NCI-H2171 treated with DMSO at 0.1 percent for 48 hours (cell line): ENCODE measurements around the gene UNC5C.

ENCODE experiments used
- DNase-seq: peaks from one replicate; lab custom pipeline; 2025; lab: John Stamatoyannopoulos, UW

UNC5C gene

GRCh38 chr4:95548738-95549245 is at the start of gene UNC5C:
TSS of gene UNC5C (minus strand) at chr4:95548973.
- no peak for DNase-seq

- DNase-seq: no peak
Measured at GRCh38 chr4:95596676-95597075, 47.9 kb upstream of the UNC5C start.

GRCh38 chr4:95594629-95595028 is 45.9 kb upstream of the UNC5C start:
- DNase-seq: no peak

- DNase-seq: no peak
Measured at GRCh38 chr4:95594013-95594412, 45.2 kb upstream of the UNC5C start.

GRCh38 chr4:95591278-95591677 is 42.5 kb upstream of the UNC5C start:
- DNase-seq: no peak

GRCh38 chr4:95590615-95591014 is 41.8 kb upstream of the UNC5C start:
- DNase-seq: no peak

GRCh38 chr4:95585016-95585695 is 36.4 kb upstream of the UNC5C start:
- DNase-seq: no peak

GRCh38 chr4:95580226-95580625 is 31.5 kb upstream of the UNC5C start:
- DNase-seq: no peak

- no peak for DNase-seq
Measured at GRCh38 chr4:95572304-95572991, 23.7 kb upstream of the UNC5C start.

GRCh38 chr4:95571577-95571976 is 22.8 kb upstream of the UNC5C start:
- no peak for DNase-seq

GRCh38 chr4:95563638-95564337 is 15.0 kb upstream of the UNC5C start:
- DNase-seq: no peak

- peak; percentile 2 for DNase-seq
Measured at GRCh38 chr4:95560774-95561173, 12.0 kb upstream of the UNC5C start.

GRCh38 chr4:95556207-95556859 is 7.6 kb upstream of the UNC5C start:
- no peak for DNase-seq

GRCh38 chr4:95552942-95553550 is 4.3 kb upstream of the UNC5C start:
- DNase-seq: no peak

GRCh38 chr4:95551653-95552052 is 2.9 kb upstream of the UNC5C start:
- DNase-seq: no peak

GRCh38 chr4:95550115-95550987 is 1.6 kb upstream of the UNC5C start:
- DNase-seq: no peak

- no peak for DNase-seq
Measured at GRCh38 chr4:95549246-95550114, 707 bp upstream of the UNC5C start.

GRCh38 chr4:95547715-95548471 is 880 bp downstream of the UNC5C start:
- DNase-seq: no peak
